OCI-LY7 (cell line): ENCODE measurements around the gene SNRPD1.

ENCODE experiments used
- EZH2phosphoT487 ChIP-seq: fragments of 200-600 bp; sonication (generic); IDR thresholded peaks from 2 replicates; pipeline ENCODE4 v1.6.1; 2018; ENCODE audit warnings: low read depth, borderline replicate concordance, mild to moderate bottlenecking, mixed run types, antibody characterized with exemption, low read length, moderate library complexity, mixed read lengths
- TF ChIP-seq, protein P1 (sequence below): fragments of 200-600 bp; sonication (generic); conservative IDR thresholded peaks from 2 replicates; pipeline ENCODE4 v1.5.1; 2014; ENCODE audit warnings: mild to moderate bottlenecking, antibody characterized with exemption, low read length, moderate library complexity, mixed read lengths

DNA sequence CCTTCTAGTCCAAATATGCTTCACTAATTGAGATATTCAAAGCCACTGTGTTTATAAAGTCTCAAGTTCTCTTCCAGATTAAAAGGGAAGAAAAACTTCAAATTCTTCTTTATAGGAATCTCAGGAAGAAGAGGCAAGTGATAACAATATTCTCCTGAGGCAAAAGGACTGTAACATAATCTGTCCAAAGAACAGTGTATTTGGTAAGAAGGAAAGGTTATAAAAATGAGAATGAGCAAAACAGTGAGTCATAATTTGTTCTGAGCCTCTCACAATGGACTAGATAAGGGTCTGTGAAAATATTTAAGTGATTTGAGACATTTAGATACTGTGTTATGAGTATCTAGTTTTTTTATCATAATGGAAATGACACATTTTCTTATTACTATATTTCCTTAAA is 44.3 kb downstream of the SNRPD1 start:
- TF ChIP-seq, protein P1, sequence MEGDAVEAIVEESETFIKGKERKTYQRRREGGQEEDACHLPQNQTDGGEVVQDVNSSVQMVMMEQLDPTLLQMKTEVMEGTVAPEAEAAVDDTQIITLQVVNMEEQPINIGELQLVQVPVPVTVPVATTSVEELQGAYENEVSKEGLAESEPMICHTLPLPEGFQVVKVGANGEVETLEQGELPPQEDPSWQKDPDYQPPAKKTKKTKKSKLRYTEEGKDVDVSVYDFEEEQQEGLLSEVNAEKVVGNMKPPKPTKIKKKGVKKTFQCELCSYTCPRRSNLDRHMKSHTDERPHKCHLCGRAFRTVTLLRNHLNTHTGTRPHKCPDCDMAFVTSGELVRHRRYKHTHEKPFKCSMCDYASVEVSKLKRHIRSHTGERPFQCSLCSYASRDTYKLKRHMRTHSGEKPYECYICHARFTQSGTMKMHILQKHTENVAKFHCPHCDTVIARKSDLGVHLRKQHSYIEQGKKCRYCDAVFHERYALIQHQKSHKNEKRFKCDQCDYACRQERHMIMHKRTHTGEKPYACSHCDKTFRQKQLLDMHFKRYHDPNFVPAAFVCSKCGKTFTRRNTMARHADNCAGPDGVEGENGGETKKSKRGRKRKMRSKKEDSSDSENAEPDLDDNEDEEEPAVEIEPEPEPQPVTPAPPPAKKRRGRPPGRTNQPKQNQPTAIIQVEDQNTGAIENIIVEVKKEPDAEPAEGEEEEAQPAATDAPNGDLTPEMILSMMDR: no peak
- TF ChIP-seq EZH2phosphoT487: no peak
